Muscle of back (tissue), 11 donors: ENCODE measurements around the gene PXK. TPM values are rescaled to one million over a fixed set of nuclear protein-coding genes. Genes with fewer than 3 reads are reported as not detected.
A peak's percentile ranks its signal among the peaks of the same experiment; 100 is the strongest.
"Not testable (repeated sequence)": the region's sequence is repeated elsewhere in the genome, so short reads cannot be mapped to it uniquely, and the experiment has no call there.

Experiments used
- DNase-seq, 3 donors: peaks; one replicate each; pipeline versions ENCODE4 v3.0.0 to v3.0.0-alpha.2; 2013
- polyA plus RNA-seq, 10 donors: library from polyadenylated mRNA; unstranded; fragments of 120-200 nt; gene quantifications; one replicate each; pipeline ENCODE4 v1.2.1, GENCODE V29; 2013; ENCODE audit not compliant: insufficient read length in 10 of 10

The PXK gene
- polyA plus RNA-seq, 10 donors = 14.2 to 29.3 (median 20.2) TPM

GRCh38 chr3:58322793-58323192, 9.9 kb upstream of the PXK start:
- DNase-seq = no peak

- DNase-seq = no peak
Measured at GRCh38 chr3:58323529-58324390, 8.9 kb upstream of the PXK start.

DNA sequence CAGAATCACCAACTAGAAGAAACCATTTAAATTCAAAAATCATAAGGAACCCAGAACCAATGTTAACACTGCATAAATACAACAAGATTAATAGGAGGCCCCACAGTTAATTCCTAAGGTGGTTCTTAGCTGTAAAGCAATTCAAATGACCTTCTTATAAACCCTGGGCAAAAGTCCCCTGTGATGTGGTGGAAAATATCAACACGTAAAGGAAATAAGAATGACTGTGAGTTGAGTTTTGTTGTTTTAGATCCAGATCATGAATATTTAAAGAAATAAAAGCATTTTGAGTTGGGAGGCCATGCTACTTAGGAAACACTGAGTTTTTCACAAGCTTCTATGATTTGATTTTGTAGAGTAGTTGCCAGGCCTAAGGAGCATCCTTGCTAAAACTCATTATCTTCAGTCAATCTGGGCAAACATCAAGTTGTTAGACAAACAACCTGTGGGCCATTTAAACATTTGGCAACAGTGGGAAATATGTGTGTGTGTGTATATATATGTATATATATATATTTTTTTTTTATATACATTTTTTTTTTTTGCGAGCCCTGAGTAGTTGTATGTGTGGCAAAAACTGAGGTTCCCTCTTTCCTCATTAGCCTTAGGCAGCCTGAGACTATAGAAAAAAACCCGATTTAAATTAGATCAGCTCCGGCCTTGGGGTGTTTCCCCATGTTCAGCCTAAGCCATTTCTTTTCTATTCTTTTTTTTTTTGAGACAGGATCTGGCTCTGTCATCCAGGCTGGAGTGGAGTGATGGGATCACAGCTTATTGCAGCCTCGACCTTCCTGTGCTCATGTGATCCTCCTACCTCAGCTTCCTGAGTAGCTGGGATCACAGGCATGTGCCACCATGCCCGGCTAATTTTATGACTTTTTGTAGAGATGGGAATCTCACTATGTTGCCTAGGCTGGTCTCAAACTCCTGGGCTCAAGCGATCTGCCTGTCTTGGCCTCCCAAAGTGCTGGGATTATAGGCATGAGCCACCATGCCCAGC, 8.0 kb upstream of the PXK start:
- DNase-seq = no peak

GRCh38 chr3:58325525-58325992, 7.1 kb upstream of the PXK start:
- no peak for DNase-seq

GRCh38 chr3:58326267-58326900, 6.3 kb upstream of the PXK start:
- DNase-seq = no peak

DNA sequence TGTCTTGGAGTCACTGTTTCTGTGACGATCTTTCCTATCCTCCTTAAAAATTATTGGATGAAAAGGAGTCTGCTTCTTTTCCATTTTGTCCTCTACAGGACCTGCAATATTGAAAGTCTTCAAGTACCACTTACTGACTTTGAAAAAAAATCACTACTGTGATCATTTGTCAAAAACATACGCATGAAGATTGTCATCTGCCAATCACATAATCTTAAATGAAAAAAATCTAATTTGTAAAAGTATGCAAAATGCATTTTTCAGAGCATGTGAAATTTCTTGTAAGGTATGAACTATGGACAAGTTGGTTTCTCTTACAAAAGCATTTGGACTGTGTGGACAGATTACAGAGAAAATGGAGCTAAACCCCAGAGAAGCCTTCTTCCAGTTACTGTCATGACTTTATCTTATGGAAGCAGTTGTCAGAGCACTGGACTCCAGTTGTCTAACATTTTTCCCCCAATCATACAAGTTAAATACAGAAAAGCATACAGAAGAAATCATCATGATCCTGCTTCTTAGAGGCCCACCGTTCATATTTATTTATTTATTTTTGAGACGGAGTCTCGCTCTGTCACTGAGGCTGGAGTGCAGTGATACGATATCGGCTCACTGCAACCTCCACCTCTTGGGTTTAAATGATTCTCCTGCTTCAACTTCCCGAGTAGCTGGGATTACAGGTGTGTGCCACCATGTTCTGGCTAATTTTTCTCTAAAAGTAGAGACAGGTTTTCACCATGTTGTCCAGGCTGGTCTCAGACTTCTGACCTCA, 3.4 kb upstream of the PXK start:
- DNase-seq = no peak

DNA sequence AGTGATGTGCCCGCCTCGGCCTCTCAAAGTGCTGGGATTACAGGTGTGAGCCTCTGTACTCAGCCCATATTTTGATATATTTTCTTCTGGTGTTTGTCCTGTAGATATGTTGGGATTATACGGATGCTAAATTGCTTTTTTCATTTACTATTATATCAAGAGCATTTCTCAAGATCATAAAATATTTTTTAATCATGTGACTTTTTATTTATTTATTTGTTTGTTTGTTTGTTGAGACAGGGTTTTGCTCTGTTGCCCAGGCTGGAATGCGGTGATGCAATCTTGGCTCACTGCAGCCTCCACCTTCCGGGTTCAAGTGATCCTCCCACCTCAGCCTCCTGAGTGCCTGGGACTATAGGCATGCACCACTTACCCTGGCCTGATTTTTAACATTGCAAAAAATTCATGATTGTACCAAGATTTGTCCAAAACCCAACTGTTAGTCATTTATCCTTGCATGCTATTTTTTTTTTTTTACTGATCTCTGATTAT, 2.7 kb upstream of the PXK start:
- no peak for DNase-seq

- DNase-seq = no peak
Measured at GRCh38 chr3:58331593-58332152, 1.0 kb upstream of the PXK start.

DNA sequence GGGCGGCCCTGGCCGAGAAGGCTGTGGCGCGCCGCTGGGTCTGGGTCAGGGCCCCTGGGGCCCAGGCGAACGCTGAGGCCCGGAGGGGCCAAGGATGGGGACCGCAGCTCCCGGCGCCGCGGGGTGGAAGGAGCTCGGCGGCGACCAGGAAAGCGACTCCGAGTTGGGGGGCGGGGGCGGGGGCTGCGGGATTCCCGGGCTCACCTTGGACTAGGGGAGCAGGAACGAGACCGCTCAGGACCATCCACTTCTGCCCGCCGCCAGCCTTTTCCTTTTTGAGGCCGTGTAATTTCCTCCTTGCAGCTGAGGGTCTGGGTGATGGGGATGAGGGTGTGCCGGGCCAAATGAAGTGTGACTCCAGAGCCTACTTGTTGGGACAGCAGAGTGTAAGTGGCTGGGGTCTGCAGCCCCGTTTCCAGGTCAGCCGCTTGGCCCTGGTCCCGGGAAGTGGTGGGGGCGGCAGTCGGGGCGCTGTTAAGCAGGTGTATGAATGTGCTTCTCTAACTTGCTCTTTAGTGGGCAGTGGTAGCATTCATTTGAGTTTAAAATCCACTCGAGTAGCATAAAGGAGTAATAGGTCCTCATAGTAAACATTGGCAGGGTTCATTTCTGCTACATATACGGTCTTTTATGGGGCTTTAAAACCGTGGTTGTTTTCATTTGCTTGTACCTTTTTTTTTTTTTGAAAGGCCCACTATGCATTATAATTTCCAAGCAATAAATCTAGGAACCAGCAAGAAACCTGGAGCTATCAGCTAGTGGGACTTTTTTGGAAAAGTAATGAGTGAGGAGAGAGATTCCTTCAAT, 717 bp downstream of the PXK start:
- peak in 2 of 3 donors; percentile 30 to 71 for DNase-seq

GRCh38 chr3:58334013-58334321, 1.3 kb downstream of the PXK start:
- DNase-seq = no peak

DNA sequence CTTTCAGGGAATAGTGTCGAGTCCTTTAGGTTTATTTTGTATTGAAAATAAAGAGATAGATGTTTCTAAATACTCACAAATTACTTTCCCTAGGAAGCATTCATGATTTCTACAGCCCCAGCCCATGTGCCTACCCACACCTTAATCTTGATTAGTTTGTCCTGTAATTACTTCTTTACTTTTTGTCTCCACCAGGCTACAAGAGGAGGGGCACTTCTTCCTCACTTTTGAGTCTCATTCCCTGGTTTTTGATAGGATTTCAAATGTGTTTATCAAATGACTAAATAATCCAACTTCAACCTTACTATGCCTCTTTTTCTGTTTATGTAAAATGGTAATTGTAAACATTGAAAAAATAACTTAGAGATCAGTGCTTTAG, 1.8 kb downstream of the PXK start:
- no peak for DNase-seq

- DNase-seq = no peak
Measured at GRCh38 chr3:58335652-58335947, 2.9 kb downstream of the PXK start.

GRCh38 chr3:58336135-58336882, 3.6 kb downstream of the PXK start:
- peak in 1 of 3 donors; percentile 77 for DNase-seq

DNA sequence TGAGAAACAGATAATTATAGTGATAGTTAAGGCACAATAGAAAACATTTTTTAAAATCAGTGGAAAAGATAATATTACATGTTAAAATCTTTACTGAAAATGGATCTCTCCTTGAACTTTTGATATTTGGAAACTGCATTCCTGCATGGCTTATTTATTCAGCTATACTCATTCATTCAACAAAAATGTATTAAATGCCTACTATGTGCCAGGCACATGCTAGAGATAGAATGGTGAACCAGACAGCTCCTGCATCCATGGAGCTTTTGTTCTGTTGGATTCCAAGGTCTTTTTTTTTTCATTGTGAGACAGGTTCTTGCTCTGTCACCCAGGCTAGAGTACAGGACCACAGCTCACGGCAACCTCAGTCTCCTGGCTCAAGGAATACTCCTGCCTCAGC, 4.5 kb downstream of the PXK start:
- no peak for DNase-seq

- DNase-seq = not testable (repeated sequence)
Measured at GRCh38 chr3:58339146-58339545, 6.5 kb downstream of the PXK start.

GRCh38 chr3:58340594-58341244, 8.0 kb downstream of the PXK start:
- no peak for DNase-seq

- no peak for DNase-seq
Measured at GRCh38 chr3:58341376-58341775, 8.7 kb downstream of the PXK start.

DNA sequence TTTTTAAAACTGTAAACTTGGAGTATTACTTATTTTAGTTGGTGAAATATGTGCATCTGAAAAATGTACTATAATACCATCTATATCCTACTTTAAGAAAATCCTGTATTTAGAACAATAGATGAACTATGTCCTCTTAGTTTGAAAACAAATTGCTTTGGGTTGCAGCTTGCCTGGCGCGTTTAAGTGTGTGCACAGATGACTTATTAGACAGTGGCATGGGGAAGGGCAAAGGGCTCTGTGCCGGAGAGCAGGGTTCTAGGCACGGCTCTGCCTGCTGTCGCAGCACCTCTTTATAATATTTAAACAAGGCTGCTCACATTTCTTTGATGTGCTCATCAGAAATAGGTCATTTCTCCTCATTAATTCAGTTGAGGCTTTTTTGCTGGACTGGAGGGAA, 10.0 kb downstream of the PXK start:
- no peak for DNase-seq

GRCh38 chr3:58345457-58345856, 12.8 kb downstream of the PXK start:
- DNase-seq = no peak
